GM04503 (cell line): ENCODE measurements around the gene TGM3.
"Not testable (repeated sequence)": the region's sequence is repeated elsewhere in the genome, so short reads cannot be mapped to it uniquely, and the experiment has no call there.

ENCODE experiments used
- DNase-seq: peaks from one replicate; pipeline ENCODE4 v3.0.0-alpha.2; 2012; ENCODE audit warnings: low read depth

The TGM3 gene, protein sequence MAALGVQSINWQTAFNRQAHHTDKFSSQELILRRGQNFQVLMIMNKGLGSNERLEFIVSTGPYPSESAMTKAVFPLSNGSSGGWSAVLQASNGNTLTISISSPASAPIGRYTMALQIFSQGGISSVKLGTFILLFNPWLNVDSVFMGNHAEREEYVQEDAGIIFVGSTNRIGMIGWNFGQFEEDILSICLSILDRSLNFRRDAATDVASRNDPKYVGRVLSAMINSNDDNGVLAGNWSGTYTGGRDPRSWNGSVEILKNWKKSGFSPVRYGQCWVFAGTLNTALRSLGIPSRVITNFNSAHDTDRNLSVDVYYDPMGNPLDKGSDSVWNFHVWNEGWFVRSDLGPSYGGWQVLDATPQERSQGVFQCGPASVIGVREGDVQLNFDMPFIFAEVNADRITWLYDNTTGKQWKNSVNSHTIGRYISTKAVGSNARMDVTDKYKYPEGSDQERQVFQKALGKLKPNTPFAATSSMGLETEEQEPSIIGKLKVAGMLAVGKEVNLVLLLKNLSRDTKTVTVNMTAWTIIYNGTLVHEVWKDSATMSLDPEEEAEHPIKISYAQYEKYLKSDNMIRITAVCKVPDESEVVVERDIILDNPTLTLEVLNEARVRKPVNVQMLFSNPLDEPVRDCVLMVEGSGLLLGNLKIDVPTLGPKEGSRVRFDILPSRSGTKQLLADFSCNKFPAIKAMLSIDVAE

DNA sequence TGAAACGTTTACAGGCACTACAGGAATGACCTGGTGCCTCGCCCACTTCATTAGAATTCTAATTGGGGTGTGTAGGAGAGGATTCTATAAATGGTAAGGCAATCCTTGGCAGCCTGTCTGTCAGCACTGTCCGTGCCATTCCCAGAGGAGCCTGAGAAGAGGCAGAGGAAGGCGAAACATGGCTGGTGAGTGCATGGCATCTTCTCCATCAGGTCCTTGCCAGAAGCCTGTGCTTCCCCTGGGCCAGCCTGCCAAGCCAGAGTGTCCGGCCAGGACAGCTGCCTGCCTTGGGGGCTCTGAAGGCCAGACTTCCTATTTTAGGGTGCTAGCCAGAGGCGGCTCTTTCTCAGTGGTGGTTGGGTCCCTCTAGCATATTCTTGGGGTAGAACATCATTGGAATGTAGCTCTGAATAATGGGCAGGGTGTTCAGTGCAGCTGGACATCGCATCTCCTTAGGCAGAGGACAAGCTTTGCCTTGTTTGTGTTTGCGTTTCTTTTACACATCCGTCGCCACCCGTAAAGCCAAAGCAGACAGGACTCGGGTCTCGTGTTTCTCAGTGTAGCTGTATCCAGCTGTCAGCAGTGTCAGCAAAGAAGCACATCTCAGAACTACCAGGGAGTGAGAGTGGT is at the start of gene TGM3:
Gene TGM3 (plus strand): TSS at position 116 of the 630 bp plus-strand sequence. CDS start 63 bp downstream, at position 179.
- DNase-seq, result no peak

DNA sequence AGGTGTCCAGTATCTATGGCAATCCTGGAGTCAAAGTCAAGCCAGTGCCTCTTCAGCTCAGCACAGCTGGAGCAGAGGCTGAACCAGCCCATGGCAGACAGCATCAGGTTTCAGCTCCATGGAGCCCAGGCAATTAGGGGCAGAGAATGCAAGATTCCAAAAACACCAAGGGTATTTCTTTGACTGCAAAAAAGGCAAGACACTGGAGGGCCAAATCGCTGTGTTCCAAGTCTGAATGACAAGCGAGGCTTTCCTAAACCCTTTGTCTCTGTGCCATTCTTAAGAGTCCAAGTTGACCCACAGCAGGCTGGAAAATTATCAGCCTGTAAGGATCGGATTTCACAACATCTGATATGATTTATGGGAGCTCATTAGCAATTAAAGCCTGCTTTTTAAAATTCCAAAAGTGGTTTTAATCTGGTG is 49.7 kb upstream of the TGM3 start:
- DNase-seq, result no peak

DNA sequence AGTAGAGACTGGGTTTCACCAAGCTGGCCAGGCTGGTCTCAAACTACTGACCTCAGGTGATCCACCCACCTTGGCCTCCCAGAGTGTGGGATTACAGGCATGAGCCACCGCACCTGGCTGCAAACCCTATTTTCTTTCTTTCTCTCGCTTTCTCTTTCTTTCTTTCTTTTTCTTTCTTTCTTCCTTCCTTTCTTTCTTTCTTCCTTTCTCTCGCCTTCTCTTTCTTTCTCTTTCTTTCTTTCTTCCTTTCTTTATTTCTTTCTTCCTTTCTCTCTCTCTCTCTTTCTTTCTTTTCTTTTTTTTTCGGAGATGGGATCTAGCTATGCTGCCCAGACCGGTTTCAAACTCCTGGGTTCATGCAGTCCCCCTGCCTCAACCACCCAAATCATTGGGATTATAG is 47.0 kb upstream of the TGM3 start:
- no peak for DNase-seq

DNA sequence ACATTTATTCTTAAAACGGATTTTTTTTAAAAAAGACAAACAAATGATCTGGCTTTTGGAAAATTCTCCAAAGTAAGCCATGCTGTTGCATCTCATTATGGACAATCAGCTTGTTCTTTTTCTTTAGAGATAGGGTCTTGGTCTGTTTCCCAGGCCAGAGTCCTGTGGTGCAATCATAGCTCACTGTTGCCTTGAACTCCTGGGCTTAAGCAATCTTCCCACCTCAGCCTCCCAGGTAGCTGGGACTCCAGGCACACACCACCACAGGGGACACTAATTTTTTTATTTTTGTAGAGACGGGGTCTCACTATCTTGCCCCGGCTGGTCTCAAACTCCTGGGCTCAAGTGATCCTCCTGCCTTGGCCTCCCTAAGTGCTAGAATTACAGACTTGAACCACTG is 45.9 kb upstream of the TGM3 start:
- DNase-seq, result no peak

DNA sequence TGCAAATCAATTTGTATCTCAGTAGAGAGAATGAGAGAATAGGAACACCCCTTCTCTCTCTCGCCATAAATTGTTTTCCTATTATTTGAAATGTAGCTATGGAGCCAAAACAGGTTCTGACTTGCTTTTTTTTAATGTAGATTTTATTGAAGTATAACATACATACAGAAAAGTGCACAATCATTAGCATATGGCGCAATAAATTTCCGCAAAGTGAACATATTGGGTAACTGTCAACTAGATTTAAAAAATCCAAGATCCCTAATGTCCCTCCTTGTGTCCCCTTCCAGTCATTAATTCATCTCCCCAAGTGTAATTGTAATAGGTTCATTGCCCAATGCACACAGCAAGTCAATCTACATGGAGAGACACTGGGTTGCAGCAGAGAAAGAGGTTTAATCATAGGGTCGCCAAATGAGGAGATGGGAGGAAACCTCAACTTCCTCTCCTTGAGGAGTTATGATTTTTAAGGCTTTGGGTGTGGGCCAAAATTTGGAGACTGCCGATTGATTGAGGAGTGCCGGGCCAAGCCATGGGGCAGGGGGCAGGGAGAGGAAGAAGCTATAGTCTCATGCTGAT is 43.3 kb upstream of the TGM3 start:
- no peak for DNase-seq

DNA sequence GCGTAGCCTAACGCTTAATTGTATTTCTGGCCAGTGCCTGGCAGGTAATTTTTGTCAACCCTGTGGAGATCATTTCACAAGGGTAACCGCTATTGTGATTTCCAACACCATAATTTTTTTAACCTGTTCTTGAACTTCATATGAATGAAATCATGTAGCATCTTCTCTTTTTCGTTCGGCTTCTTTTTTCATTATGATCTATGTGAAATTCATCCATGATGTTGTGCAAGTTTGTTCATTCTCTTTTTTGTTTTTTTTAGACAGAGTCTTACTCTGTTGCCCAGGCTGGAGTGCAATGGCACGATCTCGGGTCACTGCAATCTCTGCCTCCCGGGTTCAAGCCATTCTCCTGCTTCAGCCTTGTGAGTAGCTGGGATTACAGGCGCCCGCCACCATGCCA is 42.5 kb upstream of the TGM3 start:
- DNase-seq, result no peak

DNA sequence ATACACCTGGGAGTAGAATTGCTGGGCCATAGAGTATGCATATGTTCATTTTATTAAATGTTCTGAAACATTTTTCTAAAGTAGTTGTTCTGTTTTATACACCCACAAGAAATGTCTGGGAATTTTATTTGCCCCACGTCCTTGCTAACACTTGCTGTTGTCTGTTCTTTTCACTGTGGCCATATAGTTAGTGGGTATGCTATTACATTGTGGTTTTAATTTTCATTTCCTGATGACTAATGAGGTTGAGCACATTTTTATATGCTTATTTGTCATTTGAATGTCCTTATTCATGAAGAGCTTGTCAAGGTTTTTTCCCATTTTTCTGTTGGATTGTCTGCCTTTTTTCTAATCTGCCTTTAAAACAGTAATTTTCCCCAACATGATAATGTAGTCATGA is 41.5 kb upstream of the TGM3 start:
- DNase-seq, result no peak

DNA sequence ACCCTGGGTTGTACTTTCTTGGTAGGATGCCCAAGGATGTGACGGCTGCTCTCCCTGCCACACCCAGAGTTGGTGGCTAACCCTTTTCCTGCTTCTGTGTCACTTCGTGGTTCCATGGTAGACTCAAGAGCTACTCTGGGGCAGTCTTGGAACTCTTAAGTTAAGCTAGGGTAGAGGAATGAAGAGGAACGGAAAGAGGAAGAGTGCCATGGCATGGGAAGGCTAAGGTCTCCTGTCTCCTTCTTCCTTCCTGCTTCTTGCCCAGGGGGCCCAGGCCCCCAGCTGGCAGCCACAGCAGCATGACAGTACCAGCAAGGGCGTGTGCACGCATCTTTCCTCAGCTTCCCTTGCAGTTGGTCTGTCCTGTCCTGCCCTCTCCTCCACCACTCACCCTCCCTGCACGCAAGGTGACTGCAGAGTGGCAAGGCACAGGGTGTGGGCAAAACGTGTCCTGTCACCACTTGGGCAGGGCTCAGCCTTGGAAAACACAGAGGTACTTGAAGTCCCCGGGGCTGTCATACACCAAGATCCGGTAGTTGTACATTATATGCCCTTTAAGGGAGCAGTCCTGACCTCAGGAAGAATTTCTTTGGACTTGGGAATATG is 39.8 kb upstream of the TGM3 start:
- DNase-seq, result no peak

DNA sequence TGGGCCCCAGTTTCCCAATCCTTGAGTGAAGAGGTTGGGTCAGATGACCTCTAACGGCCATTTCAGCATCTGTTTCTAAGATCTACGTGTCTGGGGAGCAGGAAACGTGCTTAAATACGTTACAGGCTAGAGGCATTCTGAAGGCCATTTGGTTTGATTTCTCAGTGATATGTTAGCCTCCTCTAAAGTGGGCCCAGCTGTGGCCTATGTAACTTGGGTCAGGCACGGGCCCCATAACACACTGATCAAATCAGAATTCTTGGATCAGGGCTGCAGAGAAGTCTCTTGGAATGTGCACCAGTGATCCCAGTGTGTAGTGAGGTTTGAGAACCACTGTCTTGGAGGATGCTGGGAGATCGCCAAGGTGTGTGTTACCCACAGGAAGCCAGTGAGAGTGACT is 36.1 kb upstream of the TGM3 start:
- peak; percentile 16 for DNase-seq

DNA sequence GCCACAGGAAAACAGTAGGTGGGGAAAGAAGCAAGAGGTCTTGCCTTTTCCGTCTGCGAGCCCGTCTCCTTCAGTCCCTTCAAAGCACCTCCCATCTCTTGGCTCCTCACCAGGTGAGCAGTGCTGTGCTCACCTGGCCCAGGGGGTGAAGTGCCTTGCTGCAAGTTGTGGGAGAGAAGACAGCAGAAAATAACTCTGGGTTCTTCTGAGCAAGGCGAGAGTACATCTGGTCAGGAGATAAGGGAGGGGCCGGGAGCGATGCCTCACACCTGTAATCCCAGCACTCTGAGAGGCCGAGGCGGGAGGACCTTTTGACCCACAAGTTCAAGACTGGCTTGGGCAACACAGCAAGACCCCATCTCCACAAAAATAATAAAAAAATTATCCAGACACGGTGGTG is 35.6 kb upstream of the TGM3 start:
- DNase-seq, result no peak

DNA sequence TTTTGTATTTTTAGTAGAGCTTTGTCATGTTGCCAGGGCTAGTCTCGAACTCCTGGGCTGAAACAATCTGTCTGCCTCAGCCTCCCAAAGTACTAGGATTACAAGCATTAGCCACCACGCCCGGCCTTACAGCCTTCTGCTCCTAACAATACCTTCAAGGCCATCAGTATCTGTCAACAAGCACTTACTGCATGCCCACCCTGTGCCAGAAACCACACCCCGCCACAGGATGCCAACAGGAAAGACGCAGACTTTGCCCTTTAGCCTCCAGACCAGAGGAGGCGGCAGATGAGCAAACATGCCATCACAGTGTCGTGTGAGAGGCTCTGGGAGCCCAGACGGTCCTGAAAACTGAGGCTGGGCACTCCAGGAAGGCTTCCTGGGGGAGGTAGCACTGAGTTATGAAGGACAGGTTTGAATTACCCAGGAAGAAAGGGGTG is 34.7 kb upstream of the TGM3 start:
- DNase-seq, result no peak

DNA sequence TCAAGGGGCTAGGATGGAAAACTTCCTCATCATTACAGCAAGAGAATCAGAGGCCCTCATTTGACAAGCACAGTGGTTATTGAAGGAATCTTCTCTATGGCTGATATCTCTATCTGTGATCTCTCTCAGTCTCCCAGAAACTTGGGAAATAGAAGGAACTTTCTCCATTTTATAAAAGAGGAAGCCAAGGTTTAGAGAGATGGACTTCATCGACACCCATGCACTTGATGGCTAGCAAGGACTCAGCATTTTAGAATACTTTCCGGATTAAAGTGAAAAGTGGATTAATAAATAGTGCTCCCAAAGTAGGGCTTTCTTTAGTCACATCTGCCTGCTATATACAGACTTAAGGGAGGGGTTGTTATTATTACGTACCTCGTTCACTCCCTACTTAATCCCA is 34.2 kb upstream of the TGM3 start:
- DNase-seq, result no peak

DNA sequence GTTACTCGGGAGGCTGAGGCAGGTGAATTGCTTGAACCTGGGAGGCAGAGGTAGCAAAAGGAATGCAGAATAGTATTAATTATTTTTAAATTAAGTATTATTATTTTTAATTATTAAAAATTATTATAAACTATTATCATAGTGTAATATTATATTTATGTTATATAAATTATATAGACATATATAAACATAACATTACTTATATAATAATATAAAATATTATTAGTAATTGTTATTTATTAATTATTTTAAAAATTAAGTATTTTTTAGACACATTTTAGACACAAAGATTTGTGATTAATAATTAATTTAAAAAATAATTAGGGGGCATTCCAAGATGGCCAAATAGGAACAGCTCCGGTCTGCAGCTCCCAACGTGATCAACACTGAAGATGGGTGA is 31.7 kb upstream of the TGM3 start:
- DNase-seq, result no peak

DNA sequence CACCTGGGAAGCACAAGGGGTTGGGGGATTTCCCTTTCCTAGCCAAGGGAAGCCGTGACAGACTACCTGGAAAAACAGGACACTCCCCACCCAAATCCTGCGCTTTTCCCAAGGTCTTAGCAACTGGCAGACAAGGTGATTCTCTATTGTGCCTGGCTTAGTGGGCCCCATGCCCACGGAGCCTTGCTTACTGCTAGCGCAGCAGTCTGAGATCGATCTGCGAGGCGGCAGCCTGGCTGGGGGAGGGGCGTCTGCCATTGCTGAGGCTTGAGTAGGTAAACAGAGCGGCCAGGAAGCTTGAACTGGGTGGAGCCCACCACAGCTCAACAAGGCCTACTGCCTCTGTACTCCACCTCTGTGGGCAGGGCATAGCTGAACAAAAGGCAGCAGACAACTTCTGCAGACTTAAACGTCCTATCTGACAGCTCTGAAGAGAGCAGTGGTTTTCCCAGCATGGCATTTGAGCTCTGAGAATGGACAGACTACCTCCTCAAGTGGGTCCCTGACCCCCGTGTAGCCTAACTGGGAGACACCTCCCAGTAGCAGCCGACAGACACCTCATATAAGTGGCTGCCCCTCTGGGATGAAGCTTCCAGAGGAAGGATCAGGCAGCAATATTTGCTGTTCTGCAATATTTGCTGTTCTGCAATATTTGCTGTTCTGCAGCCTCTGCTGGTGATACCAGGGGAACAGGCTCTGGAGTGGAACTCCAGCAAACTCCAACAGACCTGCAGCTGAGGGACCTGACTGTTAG is 31.0 kb upstream of the TGM3 start:
- not testable (repeated sequence) for DNase-seq

DNA sequence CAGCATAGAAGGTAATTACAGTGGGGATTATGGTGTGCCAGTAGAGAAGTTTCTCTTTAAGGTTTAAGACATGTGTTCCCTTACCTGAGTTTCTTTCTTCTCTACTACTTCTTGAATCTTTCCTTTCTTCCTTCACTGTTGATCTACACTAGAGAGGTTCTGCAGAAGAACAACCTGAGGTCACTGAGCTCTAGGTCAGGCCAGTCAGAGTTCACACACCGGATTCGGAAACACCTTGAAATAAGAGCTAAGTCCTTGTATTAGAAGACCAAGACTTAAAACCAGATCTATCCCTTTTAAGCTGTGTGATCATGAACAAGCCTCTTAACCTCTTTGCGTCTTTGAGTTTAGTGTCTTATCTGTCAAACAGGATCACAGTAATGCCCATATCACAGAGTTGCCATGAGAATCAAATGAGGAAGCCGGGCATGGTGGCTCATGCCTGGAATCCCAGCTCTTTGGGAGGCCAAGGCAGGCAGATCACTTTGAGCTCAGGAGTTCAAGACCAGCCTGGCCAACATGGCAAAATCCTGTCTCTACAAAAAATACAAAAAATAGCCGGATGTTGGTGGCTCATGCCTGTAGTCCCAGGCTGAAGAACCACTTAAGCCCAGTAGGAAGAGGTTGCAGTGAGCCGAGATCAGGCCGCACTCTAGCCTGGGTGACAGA is 22.0 kb upstream of the TGM3 start:
- no peak for DNase-seq

DNA sequence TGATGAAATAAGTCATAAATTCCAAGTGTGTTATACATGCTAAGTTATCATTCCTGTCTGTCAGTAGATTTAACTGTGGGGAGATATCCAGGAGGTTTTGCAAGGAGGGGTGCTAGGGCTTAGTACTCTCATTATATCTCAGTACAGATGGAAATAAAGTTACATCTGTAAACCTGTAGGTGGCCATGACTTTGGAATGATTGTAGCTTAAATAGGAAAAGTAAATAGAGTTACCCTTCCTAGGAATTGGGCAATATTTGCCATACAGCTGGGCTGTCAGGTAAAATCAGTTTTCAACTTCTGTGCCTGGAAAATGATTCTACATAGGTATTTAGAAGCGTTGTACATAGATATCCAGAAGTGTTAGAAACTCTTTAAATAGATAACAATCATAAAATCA is 19.8 kb upstream of the TGM3 start:
- no peak for DNase-seq

DNA sequence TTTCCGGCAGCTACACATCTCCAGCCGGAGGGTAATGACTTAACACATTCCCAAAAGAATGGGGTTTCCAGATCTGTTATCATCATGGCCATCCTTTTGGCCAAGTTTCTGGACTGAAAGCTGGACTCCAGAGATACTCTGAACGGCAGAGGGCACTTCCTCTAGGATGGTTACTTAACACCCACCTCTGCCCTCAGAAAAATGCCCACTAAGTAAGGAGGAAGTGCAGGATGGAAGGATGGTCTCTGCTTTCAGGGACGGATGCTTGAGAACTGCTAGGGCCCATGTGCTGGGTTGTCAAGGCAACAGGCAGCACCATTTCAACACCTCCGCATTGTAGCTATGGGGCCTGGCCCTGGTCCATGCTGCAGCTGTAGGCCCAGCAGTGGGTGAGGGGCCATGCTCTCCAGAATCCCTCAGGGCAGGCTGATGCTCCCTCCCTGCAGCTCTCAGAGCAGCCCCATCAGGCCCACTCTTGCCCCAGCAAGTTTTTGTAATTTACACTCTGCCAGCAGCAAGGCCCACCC is 16.5 kb upstream of the TGM3 start:
- DNase-seq, result no peak

DNA sequence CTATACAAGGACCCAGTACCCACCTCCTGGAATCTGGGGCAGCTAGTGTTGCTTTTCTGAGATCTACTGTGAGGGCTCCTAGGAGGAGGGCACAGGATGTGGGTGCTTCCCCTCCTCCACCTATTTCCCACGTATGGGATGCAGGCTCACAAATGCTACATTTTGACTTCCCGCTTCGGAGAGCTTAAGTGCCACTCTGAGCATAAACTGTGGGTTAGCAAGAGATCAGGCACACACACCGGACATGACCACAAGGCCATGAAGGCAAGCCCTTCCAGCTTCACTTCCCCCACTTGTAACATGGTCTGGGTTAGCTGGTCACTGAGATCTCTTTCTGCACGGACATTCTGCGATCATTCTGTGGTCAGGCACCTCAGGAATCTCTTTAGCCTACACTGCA is 15.7 kb upstream of the TGM3 start:
- DNase-seq, result no peak

DNA sequence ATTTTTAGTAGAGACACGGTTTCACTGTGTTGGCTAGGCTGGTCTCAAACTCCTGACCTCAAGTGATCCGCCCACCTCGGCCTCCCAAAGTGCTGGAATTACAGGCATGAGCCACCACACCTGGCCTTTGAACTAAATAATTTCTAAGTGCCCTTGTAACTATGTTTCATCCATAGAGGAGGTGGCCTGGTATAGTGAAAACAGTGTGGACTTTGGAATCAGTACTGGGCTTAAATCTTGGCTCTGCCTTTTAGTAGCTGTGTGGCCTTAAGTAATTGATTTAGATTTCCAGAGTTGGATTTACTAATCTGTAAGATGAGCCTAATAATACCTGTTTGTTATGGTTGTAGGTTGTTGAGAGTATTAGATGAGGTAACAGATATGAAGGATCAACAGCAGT is 14.2 kb upstream of the TGM3 start:
- no peak for DNase-seq

DNA sequence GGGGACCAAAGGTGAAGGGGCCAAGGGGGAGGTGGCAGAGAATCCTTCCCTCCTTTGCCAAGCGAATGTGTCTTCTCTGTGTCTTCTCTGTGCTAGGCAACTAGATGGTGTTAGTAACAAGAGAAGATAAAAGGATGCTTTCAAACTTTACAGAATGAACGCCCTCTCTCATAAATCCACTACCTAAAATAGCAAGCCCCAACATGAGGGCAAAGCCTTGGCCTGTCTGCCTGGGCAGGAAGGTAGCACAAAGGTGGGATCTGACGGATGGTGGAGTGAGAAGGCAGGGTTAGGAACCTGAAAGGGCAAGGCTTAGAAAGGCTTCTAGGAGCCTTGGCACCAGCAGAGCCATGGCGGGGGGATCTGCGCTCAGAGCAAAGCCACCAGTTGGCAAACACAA is 13.6 kb upstream of the TGM3 start:
- no peak for DNase-seq
